Measurements from ENCODE around the gene SLC7A4.

SLC7A4 gene

GRCh38 chr22:21022507-21022906 is 9.9 kb downstream of the SLC7A4 start:
- Histone ChIP-seq H3K9me3 (ENCODE audit: low read length) (no peaks in the 10 kb centered on the region), H3K27ac (ENCODE audit: low read depth, low read length) (no peak overlapping the region), H3K27me3 (ENCODE audit: control insufficient read depth in 1 of 2, insufficient read depth in 2 of 2, low read length in 2 of 2) (no peaks in the 10 kb centered on the region), H3K4me3 (ENCODE audit: low read depth in 1 of 2, low read length in 2 of 2) (no peak overlapping the region), H3K4me1 (ENCODE audit: insufficient read depth, low read length) (no peaks in the 10 kb centered on the region), H3K36me3 (ENCODE audit: insufficient read depth, low read length) (no peaks in the 10 kb centered on the region), H3K9ac (ENCODE audit: low read length) (no peak overlapping the region)

GRCh38 chr22:21020802-21021429 is 11.4 kb downstream of the SLC7A4 start:
- no peak overlapping the region for H3K4me3 ChIP-seq (ENCODE audit: low read depth in 1 of 2, low read length in 2 of 2)

GRCh38 chr22:21018314-21018713 is 14.0 kb downstream of the SLC7A4 start:
- H3K4me3 ChIP-seq (ENCODE audit: low read depth in 1 of 2, low read length in 2 of 2) = no peak overlapping the region
- H3K36me3 ChIP-seq (ENCODE audit: insufficient read depth, low read length) = no peaks in the 10 kb centered on the region
- no peak overlapping the region for H3K27ac ChIP-seq (ENCODE audit: low read depth, low read length)
- H3K9me3 ChIP-seq (ENCODE audit: low read length) = no peaks in the 10 kb centered on the region
- H3K9ac ChIP-seq (ENCODE audit: low read length) = no peak overlapping the region
- H3K27me3 ChIP-seq (ENCODE audit: control insufficient read depth in 1 of 2, insufficient read depth in 2 of 2, low read length in 2 of 2) = no peaks in the 10 kb centered on the region
- H3K4me1 ChIP-seq (ENCODE audit: insufficient read depth, low read length) = peaks cover 14% of the 10 kb centered on the region

More at GRCh38 chr22:21020802-21021429, 11.4 kb downstream of the SLC7A4 start:
- H3K4me1 ChIP-seq (ENCODE audit: insufficient read depth, low read length) = no peaks in the 10 kb centered on the region
- no peaks in the 10 kb centered on the region for H3K36me3 ChIP-seq (ENCODE audit: insufficient read depth, low read length)
- no peaks in the 10 kb centered on the region for H3K9me3 ChIP-seq (ENCODE audit: low read length)
- no peaks in the 10 kb centered on the region for H3K27me3 ChIP-seq (ENCODE audit: control insufficient read depth in 1 of 2, insufficient read depth in 2 of 2, low read length in 2 of 2)
- no peak overlapping the region for H3K27ac ChIP-seq (ENCODE audit: low read depth, low read length)
- H3K9ac ChIP-seq (ENCODE audit: low read length) = no peak overlapping the region

- H3K4me1 ChIP-seq (ENCODE audit: insufficient read depth, low read length) = peaks cover 14% of the 10 kb centered on the region
- H3K27ac ChIP-seq (ENCODE audit: low read depth, low read length) = no peak overlapping the region
- no peaks in the 10 kb centered on the region for H3K27me3 ChIP-seq (ENCODE audit: control insufficient read depth in 1 of 2, insufficient read depth in 2 of 2, low read length in 2 of 2)
- H3K9me3 ChIP-seq (ENCODE audit: low read length) = no peaks in the 10 kb centered on the region
- no peaks in the 10 kb centered on the region for H3K36me3 ChIP-seq (ENCODE audit: insufficient read depth, low read length)
- no peak overlapping the region for H3K4me3 ChIP-seq (ENCODE audit: low read depth in 1 of 2, low read length in 2 of 2)
- H3K9ac ChIP-seq (ENCODE audit: low read length) = no peak overlapping the region
These were observed 15.5 kb downstream of the SLC7A4 start for GRCh38 chr22:21016644-21017420.

DNA sequence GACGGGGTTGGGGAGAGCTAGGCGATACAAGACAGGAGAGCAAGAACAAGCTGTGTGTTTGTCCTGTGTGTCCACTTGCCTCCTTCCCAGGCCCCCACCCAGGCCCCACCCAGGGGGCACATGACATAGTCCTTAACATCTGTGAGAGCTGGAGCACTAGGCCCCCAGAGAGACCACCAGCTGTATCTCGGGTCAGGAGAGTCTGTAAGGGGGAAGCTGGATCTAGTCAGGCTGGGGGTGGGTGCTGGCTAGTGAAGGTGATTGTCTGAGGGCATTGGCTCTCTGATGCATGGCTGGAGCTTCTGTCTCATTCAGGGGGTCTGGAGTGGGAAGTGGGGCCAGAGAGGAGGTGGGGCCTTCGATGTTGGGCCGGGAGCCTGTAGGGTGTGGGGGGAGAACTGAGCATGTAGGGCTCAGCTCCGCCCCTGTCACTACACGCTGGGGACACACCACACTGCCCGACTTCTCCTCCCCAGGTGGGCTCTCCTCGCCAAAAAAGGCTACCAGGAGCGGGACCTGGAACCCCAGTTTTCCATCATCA is 16.8 kb downstream of the SLC7A4 start:
- H3K4me3 ChIP-seq (ENCODE audit: low read depth in 1 of 2, low read length in 2 of 2) = no peak overlapping the region
- no peaks in the 10 kb centered on the region for H3K9me3 ChIP-seq (ENCODE audit: low read length)
- peaks cover 14% of the 10 kb centered on the region for H3K4me1 ChIP-seq (ENCODE audit: insufficient read depth, low read length)
- H3K27ac ChIP-seq (ENCODE audit: low read depth, low read length) = no peak overlapping the region
- H3K36me3 ChIP-seq (ENCODE audit: insufficient read depth, low read length) = no peaks in the 10 kb centered on the region
- H3K27me3 ChIP-seq (ENCODE audit: control insufficient read depth in 1 of 2, insufficient read depth in 2 of 2, low read length in 2 of 2) = no peaks in the 10 kb centered on the region
- H3K9ac ChIP-seq (ENCODE audit: low read length) = no peak overlapping the region

GRCh38 chr22:21014726-21015465 is 17.5 kb downstream of the SLC7A4 start, which contains the start of gene P2RX6:
Gene P2RX6 (plus strand): TSS chr22:21015165. CDS start chr22:21015175, 10 bp downstream.
- Histone ChIP-seq H3K4me3 (ENCODE audit: low read depth in 1 of 2, low read length in 2 of 2) (peak within 1 kb of the TSS; percentile 54 to 63), H3K27ac (ENCODE audit: low read depth, low read length) (peak within 1 kb of the TSS; percentile 68), H3K4me1 (ENCODE audit: insufficient read depth, low read length) (peaks cover 14% of the 10 kb centered on the region), H3K9ac (ENCODE audit: low read length) (no peak within 1 kb of the TSS), H3K27me3 (ENCODE audit: control insufficient read depth in 1 of 2, insufficient read depth in 2 of 2, low read length in 2 of 2) (no peaks in the 10 kb centered on the region), H3K9me3 (ENCODE audit: low read length) (no peaks in the 10 kb centered on the region), H3K36me3 (ENCODE audit: insufficient read depth, low read length) (no peaks in the 10 kb centered on the region)

GRCh38 chr22:21014202-21014725 is 18.1 kb downstream of the SLC7A4 start:
- H3K9ac ChIP-seq (ENCODE audit: low read length) = no peak overlapping the region
- H3K4me1 ChIP-seq (ENCODE audit: insufficient read depth, low read length) = peaks cover 14% of the 10 kb centered on the region
- H3K27ac ChIP-seq (ENCODE audit: low read depth, low read length) = peak overlapping the region; percentile 68
- H3K9me3 ChIP-seq (ENCODE audit: low read length) = no peaks in the 10 kb centered on the region
- H3K4me3 ChIP-seq (ENCODE audit: low read depth in 1 of 2, low read length in 2 of 2) = peak overlapping the region; percentile 54 to 63
- no peaks in the 10 kb centered on the region for H3K27me3 ChIP-seq (ENCODE audit: control insufficient read depth in 1 of 2, insufficient read depth in 2 of 2, low read length in 2 of 2)
- no peaks in the 10 kb centered on the region for H3K36me3 ChIP-seq (ENCODE audit: insufficient read depth, low read length)

- peak overlapping the region; percentile 54 to 63 for H3K4me3 ChIP-seq (ENCODE audit: low read depth in 1 of 2, low read length in 2 of 2)
These were observed 18.6 kb downstream of the SLC7A4 start for GRCh38 chr22:21013657-21014201.

DNA sequence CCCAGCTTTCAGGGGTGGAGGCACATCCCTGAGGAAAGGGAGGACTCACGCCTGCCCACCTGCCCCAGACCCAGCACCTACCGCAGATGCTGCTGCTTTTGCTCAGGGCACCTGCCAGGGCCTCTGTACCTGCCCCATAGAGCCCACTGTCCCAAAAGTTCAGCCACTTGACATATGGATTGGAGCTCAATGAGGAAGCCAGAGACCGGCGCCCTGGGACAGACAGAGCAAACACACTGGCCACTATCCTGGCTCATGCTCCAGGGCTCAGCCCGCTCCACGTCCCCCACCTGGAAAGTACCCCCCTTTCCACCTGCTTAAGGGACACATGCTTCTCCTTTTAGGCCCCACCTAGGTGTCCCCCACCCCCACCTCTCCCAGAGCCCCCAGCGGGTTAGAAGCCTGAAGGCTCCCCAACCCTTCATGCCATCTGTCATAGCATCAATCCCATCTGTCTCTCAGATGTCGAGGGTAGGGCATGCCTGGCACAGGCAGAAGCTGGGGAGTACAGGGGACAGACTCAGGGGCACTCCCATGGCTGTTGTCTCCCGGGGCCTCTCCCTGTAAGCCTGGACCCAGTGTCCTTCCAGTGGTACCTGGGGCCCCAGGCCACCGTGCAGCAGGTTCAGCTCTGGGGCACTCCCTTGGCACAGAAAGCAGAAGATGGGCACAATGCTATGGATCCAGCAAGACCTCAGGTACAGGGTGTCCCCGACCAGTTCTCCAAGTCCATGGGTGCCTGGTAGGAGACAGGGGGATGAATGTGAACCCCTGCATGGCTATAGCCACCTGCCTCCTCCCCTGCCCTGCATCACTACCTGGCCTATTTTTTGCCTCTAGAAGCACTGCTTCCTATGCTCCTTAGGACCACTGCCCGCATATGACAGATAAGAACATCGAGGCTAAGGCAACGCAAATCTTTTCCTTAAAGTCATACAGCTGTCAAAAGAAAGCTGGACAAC is 19.6 kb downstream of the SLC7A4 start:
- no peak overlapping the region for H3K27ac ChIP-seq (ENCODE audit: low read depth, low read length)
- peaks cover 14% of the 10 kb centered on the region for H3K4me1 ChIP-seq (ENCODE audit: insufficient read depth, low read length)
- no peaks in the 10 kb centered on the region for H3K9me3 ChIP-seq (ENCODE audit: low read length)
- H3K36me3 ChIP-seq (ENCODE audit: insufficient read depth, low read length) = no peaks in the 10 kb centered on the region
- no peak overlapping the region for H3K4me3 ChIP-seq (ENCODE audit: low read depth in 1 of 2, low read length in 2 of 2)
- H3K9ac ChIP-seq (ENCODE audit: low read length) = no peak overlapping the region
- no peaks in the 10 kb centered on the region for H3K27me3 ChIP-seq (ENCODE audit: control insufficient read depth in 1 of 2, insufficient read depth in 2 of 2, low read length in 2 of 2)

More at GRCh38 chr22:21013657-21014201, 18.6 kb downstream of the SLC7A4 start:
- Histone ChIP-seq H3K9me3 (ENCODE audit: low read length) (no peaks in the 10 kb centered on the region), H3K36me3 (ENCODE audit: insufficient read depth, low read length) (no peaks in the 10 kb centered on the region), H3K9ac (ENCODE audit: low read length) (peak overlapping the region; percentile 34), H3K27ac (ENCODE audit: low read depth, low read length) (peak overlapping the region; percentile 68), H3K4me1 (ENCODE audit: insufficient read depth, low read length) (peaks cover 14% of the 10 kb centered on the region), H3K27me3 (ENCODE audit: control insufficient read depth in 1 of 2, insufficient read depth in 2 of 2, low read length in 2 of 2) (no peaks in the 10 kb centered on the region)

- Histone ChIP-seq H3K9me3 (ENCODE audit: low read length) (no peaks in the 10 kb centered on the region), H3K4me1 (ENCODE audit: insufficient read depth, low read length) (peaks cover 13% of the 10 kb centered on the region), H3K4me3 (ENCODE audit: low read depth in 1 of 2, low read length in 2 of 2) (no peak overlapping the region), H3K27me3 (ENCODE audit: control insufficient read depth in 1 of 2, insufficient read depth in 2 of 2, low read length in 2 of 2) (no peaks in the 10 kb centered on the region), H3K27ac (ENCODE audit: low read depth, low read length) (no peak overlapping the region), H3K36me3 (ENCODE audit: insufficient read depth, low read length) (no peaks in the 10 kb centered on the region), H3K9ac (ENCODE audit: low read length) (no peak overlapping the region)
These were observed 21.8 kb downstream of the SLC7A4 start for GRCh38 chr22:21010426-21011113.

Measured in muscle layer of colon (tissue), 2 donors.